ENCODE measurements around the gene WDR75.

GRCh38 chr2:189467160-189467559 is 25.9 kb downstream of the WDR75 start:
- TF ChIP-seq CTCF (conservative IDR thresholded peaks at IDR 0.05; ENCODE audit: low read length) (no peak), EZH2phosphoT487 (IDR thresholded peaks at IDR 0.05; ENCODE audit: borderline replicate concordance, low read depth, low read length) (no peak)

Measured in OCI-LY7 (cell line).